Measurements from ENCODE around the gene DHRS13. TPM values are rescaled to one million over a fixed set of nuclear protein-coding genes. Genes with fewer than 3 reads are reported as not detected.

DHRS13 gene
- total RNA-seq: 18.7 TPM

GRCh38 chr17:28902819-28903545 lies at the start of gene DHRS13:
Gene DHRS13, minus strand, starts transcription at chr17:28903079. Its CDS starts 135 bp downstream, at chr17:28902944.

GRCh38 chr17:28951428-28951990 lies 48.6 kb upstream of the DHRS13 start, which contains the start of gene PHF12:
Gene PHF12, minus strand, starts transcription at chr17:28951518. Its CDS starts 558 bp downstream, at chr17:28950960.

GRCh38 chr17:28896884-28897768 lies 5.8 kb downstream of the DHRS13 start, which contains the start of gene FLOT2:
Gene FLOT2, minus strand, starts transcription at chr17:28897733. Its CDS starts 159 bp downstream, at chr17:28897574.

GRCh38 chr17:28854457-28855335 lies 48.2 kb downstream of the DHRS13 start, which contains the start of gene ERAL1:
Gene ERAL1, plus strand, starts transcription at chr17:28855016. Its CDS starts 19 bp downstream, at chr17:28855035.

Other genes with a start within 250 kb of the DHRS13 start
- 43.9 TPM for gene SDF2, start 241.2 kb downstream of the DHRS13 start, total RNA-seq
- 88.8 TPM for gene SUPT6H, start 240.9 kb downstream of the DHRS13 start, total RNA-seq
- gene PROCA1, start 191.2 kb downstream of the DHRS13 start, total RNA-seq: 3.3 TPM
- 110 TPM for gene RAB34, start 185.2 kb downstream of the DHRS13 start, total RNA-seq
- 613 TPM for gene RPL23A, start 183.1 kb downstream of the DHRS13 start, total RNA-seq
- gene TLCD1, start 176.8 kb downstream of the DHRS13 start, total RNA-seq: 6.1 TPM
- gene NEK8, start 174.3 kb downstream of the DHRS13 start, total RNA-seq: 7.1 TPM
- gene TRAF4, start 159.1 kb downstream of the DHRS13 start, total RNA-seq: 141 TPM
- gene FAM222B, start 60.3 kb downstream of the DHRS13 start, total RNA-seq: 9.5 TPM
- gene ERAL1, start 48.1 kb downstream of the DHRS13 start, total RNA-seq: 38.7 TPM
- 49.9 TPM for gene FLOT2, start 5.3 kb downstream of the DHRS13 start, total RNA-seq
- 38.2 TPM for gene PHF12, start 48.4 kb upstream of the DHRS13 start, total RNA-seq
- 0.06 TPM for gene SEZ6, start 103.0 kb upstream of the DHRS13 start, total RNA-seq
- gene PIPOX, start 140.1 kb upstream of the DHRS13 start, total RNA-seq: 4.3 TPM

Measured in metanephros (tissue), 1 donor.